HG02610 (cell line): ENCODE results near the gene HDGF.

Source experiments
- ATAC-seq: cut with Tn5 transposase; IDR thresholded peaks from one replicate; pipeline ENCODE4 v1.9.1; 2021; ENCODE audit warnings: mild to moderate bottlenecking, moderate library complexity; ENCODE audit not compliant: unreplicated experiment

HDGF gene

DNA sequence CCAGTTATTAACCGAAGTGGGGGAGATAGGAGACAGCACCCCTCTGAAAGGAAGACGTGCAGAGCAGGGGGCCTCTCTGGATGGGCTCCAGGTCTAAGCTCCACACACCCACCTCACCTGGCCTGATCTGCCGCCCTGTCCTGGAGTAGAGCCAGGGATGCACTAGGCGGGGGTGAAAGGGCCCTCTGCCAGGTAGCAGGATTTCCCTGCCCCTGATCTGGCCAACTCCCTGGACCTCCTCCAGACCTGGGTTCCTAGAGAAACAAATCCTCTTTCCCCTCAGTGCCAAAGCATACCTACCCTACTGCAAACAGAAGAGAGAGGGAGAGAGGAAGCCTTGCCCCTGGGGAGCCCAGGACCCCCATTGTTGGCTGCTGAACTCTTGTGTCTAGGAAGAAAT is 48.1 kb downstream of the HDGF start:
- no peak for ATAC-seq

DNA sequence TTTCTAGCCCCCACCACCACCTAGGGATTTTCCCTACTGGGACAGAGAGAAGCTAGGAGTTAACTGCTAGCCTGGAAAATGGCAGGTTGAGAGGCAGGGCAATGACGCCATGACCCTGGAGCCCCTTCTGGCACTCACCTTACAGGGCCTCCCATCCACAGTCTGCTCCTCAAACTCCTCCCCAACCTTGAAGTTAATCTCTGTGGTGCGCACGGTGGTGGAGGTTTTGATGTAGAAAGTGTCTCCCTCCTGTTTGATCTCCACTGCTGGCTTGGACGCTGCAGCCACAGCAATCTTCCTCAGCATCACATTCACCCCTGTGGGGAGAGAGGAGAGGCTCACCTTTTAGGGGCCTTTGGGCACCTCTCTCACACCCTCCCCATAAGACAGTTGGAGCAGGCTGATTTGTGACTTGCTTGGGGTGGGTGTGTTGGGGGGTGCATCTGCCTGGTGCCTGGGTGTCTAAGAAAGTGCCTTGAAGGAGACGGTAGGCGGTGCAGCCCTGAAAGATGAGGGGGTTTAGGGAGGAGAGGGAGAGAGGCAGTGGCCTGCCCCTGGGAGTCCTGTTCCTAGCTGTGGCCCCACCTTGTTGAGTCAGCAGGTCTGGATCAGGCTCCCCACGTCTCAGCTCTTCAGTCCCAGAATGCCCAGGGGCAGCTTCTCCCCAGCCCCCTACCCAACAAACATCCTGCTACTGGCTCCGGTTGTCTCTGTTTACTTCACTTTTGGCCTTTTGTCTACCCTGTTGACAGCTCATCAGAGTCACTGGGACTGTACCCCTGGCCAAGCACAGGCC is 50.5 kb downstream of the HDGF start:
- ATAC-seq, result no peak

DNA sequence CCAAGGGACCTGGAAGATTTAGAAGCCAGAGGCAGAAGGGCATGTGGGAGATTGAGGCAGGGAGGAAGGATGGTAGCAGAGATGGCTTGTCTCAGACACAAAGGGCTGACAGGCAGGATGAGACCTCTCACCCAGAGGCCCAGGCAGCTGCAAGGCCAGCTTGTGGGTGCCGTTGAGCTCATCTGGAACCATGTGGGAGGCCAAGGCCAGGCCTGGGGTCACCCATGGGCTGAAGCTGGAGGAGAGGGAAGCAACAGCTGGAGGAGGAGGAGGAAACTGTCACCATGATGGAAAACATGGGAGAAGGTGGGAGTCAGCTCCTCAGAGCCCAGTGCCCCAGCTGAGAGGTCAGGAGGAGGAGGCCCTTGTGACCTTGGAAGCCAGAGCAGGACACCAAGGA is 52.5 kb downstream of the HDGF start:
- ATAC-seq, result no peak

DNA sequence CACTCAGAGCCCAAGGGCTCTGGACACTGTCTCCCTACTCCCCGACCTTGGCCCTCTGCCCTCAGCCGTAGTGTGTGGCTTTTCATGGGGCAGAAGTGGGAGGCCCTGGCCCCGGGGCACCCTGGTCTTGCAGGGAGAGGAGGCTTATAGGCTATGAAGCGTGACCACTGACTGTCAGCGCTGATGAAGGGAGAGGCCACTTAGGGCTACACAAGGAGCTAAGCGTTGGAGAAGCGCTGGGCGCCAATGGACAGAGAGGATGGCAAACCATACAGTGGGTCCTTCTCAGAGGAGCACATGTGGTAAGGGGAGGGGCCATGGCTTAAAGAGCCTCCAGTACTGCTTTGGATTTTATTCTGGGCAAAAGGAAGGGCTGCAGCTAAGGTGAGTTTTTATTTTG is 54.0 kb downstream of the HDGF start:
- ATAC-seq, result no peak

DNA sequence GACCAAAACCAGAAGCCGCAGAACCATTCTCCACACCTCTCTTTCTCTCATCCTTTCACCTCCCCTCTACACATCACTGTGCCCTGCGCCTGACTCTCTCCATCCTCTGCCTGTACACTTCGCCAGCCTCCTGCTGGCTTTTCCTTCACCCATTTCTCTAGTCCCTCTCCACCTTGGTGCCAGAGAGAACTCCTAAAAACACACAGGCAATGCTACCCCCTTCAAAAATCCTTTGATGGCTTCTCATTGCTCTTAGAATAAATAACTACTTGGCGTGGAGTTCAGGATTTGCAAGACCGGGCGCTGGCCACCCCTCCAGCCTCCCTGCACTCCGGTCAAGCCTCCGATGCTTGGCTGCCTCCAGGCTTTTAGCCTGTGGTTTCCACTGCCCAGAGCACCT is 54.7 kb downstream of the HDGF start:
- ATAC-seq, result no peak

DNA sequence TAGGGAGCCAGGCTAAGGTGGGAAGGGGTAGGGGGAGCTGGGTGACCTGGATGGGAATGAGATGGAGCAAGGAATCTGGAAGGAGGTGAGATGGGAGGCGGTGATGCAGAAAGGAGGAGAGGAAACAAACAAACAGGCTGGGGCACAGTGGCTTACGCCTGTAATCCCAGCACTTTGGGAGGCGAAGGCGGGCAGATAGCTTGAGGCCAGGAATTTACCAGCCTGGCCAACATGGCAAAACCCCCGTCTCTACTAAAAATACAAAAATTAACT is 56.8 kb downstream of the HDGF start:
- no peak for ATAC-seq

DNA sequence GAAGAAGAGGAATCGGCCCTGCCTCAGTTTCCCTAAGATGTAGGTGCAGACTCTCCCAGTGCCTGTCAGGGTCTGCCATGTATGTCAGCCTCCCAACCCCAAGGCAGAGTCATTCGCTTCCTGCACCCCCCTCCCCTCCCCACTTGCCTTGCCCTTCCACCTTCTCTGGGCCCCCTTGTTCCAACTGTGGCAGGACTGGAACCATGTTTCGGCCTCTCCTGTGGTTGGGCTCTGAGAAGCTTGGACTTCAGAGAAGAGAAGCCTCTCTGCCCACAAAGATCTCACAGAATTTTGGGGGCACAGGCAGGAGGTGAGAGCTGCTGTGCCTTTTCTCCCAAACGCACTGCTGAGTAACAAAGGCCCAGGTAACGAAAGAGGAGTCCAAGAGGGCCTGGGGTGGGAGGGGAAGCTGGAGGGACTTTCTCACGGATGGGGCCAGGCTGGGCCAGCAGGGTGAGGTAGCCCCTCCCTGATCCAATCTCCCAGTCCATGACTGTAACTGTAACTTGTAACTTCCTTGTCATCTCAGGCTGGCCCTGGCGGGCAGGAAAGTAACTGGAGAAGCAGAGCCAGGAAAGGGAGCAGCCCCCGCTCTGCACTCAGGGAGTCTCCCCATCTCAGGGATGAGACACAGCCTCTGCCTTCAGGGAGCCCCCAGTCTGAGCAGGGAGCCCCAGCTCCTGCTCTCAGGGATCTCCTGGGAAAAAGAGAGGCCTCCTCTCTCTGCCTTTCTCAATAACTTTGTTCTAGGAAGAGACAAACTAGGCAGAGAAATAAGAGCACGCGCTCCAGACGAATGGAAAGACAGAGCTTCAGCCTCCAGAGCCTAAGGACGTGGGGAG is 57.4 kb downstream of the HDGF start:
- ATAC-seq, result no peak

DNA sequence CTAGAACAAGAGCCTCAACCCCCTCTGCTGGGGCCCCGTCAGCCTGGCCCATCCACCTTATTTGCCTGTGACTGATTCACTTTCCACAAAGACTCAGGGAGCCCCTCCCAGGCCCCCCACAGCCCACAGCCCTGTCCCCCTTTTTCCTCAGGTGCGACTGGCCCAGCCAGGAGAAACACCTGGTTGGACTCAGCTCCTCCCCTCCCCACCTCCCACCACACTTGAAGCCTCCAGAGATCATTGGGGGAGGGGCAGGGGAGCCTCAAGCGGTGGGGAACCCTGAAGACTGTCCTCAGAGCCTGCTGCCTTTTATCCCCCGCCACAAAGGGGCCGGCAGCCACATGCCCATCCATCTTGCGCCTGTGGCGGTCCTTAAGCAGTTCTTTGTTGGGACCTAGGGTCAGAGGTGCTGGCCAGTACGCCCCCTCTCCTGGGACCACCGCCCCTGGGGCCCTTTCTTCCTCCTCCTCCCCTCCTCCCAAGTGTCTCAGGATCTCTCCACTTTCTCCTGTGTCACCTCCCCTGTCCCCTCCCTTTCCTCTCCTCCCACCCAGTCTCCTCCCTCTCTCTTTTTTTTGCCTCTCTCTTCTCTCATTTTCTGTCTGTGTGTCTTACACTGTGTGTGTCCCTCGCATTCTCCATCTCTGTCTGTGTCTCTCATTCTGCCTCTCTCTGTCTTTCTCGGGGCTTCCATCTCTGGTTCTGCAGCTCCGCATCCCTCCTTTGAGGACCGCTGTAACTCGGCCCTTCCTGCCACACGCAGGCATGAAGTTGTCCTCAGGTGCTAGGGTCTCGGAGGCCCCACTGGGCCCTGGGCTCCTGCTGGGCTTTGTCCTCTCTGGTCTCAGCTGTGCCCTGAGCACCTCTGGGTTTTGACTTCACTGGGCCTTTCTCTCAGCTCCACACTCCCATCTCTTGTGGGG is 58.3 kb downstream of the HDGF start:
- ATAC-seq, result no peak

DNA sequence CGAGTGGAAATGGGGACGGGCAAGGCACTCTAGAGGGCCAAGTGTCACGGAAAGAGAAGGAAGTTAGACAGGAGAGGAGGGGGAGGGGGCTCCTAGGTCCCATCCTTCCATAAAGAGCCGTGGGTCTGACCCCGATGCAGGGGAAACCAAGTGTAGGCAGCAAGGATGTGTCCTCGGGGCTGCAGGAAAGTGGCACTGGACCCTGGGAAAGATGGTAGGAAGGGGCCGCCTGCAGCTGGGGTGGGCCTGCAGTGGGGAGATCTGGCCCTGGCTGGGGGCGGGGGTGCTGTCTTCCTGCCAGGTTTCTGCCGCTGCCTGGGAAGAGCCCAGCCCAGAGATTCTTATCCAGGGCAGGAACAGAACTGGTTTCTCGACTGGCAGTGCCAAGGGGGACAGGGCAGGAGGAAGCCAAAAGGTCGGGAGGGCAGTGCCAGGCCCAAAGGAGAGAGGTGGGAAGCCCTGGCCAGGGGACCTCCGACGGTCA is 59.0 kb downstream of the HDGF start:
- ATAC-seq, result no peak
